NCI-H82 treated with DMSO at 0.1 percent for 48 hours (cell line): ENCODE results near the gene DUOX1.

Experiments used
- DNase-seq: peaks from one replicate; lab custom pipeline; 2025; ENCODE audit not compliant: unreplicated experiment; lab: John Stamatoyannopoulos, UW

The DUOX1 gene

DNA sequence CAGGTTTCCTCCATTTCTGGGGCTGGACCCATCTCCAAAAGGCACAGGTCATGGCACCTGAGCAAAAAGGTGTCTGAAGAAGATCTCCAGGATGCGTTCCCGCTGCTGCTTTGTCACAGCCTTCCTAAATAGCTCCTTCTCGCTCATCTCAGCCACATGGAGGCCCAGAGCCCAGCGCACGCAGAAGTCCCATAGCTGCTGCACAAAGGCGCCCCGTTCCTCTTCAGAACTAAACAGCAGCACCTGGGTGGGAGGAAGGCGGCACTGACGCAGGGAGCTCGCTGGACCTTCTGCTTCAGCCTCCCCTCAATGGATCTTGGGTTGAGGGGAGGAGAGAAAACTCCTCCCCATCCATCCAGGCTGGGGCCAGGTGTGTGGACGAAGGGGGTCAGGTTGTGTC, 24.2 kb upstream of the DUOX1 start:
- DNase-seq = no peak

DNA sequence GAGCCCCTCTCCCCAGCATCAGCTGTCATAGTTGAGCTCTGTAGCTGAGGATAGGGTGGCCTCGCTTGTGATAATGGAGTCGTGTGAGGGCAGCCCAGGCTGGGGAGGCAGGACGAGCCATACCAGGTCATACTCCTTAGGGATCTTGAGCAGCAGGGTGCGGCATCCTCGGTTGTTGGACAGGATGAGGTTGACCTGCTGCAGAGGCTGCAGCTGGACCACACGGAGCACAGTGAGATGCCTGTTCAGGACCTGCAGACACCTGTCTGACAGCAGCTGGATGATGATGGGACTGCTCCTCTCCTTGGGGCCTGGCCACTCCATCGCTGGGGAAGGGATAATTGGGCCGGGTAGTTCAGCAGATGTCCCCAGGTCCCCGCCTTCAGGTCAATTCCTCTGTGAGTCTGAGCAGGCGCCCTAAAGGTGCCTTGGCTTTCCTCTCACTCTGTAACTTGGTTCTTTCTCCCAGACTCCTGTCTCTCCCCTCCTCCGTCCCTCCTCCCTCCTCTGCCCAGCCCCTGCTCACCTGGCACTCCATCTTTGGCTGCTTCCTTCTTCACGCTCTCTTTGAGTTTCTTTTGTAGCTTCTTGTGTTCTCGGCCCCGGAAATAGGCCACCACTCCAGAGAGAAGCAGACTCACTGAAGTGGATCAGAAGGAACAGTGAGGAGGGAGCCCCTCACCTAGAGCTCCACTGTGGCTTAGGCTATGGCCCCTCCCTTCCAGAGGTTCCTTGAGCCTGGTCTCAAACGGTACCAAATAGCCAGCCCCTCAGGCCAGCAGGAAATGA, 23.6 kb upstream of the DUOX1 start:
- DNase-seq = no peak

DNA sequence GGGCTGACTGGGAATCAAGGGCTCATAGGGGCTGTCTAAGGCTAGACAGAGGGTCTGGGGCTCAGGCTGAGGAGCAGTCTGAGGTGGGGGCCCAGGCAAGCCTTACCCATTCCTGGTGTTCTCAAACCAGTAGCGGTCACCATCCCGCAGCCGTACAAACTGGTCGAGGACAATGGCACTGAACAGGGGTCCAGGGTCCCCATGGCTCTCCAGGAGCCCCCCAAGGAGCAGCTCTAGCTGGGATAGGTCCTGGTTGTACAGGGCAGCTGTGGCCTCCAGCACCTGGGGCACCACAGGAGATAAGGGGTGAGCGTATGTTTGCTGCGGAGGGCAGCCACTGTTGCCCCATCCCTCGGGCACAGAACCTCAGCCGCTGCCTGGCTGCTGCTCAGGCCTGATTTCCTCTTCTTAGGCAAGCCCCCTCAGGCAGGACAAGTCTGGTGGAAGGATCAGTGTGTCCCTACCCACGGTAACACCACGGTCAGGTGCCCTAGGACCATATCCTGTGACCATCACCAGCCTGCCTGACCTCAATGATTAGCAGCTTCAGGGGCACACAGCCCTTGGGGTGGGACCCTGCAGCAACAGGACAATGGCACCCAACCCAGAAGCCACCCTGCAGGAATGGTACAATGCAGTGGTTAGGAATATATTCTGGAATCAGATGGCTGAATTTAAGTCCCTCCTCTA, 21.7 kb upstream of the DUOX1 start:
- no peak for DNase-seq

DNA sequence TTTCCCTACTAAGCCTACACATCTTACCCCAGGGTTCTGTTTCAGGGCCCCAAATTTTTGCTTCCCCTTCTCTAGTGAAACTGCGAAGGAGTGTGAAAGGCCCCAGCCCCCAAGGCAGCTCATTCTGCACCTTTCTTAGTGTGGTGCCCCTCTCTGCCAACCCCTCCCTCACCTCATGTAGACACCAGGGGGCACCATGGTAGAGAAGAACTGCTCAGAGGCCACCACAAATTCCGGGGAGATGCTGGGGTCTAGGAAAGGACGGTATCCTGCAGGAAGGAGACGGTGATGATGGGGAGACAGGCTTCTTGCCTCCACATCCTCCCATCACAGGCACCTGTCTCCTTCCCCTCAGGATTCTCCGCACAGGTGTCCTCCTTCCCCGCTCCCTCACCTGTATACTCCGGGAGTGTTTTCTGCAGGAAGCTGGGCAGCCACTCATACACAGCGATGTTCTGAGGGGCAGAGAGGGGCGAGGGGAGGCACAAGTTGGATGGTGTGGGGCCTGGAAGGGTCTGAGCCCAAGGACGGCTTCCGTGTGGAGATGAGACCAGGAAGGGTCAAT, 19.5 kb upstream of the DUOX1 start:
- no peak for DNase-seq

DNA sequence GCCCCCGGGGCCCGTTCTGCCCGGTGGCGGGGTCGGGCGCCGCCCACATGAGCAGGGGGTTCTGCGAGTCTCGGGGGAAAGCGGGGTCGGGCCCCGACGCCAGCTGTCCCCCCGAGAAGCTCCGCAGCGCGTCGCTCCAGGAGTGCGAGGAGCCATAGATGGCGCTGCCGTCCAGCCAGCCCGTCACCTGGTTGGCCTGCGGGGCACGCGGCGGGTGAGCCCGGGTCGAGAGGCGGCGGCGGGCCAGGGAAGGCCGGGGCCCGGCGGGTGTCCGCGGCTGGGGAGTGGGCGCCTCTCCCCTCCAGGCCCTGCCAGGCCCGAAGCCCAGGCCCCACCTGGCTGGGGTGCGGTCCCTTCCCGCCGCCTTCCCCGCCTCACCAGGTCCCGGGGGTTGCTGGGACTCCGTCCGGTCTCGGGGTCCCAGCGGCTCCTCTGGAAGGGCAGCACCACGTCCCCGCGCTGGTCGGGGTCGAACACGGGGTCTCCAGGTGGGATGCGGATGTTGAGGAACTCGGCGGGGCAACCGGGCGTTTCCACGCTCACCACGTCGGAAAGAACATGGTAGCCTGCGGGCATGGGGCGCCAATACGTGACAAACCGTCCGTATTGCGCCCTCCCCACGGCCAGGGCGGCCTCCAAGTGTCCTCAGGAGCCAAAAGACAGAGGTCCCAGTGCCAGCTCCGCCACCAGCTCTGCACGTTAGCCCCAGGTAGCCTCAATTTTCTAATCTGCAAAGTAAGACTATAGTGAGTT, 18.2 kb upstream of the DUOX1 start:
- DNase-seq = no peak

DNA sequence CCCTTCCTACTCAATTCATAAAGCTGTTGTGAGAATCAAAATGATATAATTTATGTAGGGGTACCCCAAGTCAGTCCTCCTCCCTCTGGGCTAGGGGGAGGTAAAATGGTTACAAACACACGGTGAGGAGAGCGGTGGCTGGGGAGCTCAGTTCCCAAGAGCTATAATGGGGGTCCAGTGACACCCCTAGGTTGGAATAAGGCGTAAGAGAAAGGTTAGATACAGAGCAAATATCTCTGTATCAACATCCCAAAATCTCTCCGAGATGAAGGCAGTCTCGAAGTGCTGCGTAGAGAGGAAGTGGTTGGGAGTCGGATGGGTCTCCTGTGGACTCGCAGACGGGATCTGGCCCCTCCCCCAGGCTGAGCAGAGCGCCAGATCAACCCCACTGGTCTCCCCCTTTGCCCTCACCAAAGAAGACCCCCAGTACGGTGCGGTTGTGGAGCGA, 17.6 kb upstream of the DUOX1 start:
- no peak for DNase-seq

DNA sequence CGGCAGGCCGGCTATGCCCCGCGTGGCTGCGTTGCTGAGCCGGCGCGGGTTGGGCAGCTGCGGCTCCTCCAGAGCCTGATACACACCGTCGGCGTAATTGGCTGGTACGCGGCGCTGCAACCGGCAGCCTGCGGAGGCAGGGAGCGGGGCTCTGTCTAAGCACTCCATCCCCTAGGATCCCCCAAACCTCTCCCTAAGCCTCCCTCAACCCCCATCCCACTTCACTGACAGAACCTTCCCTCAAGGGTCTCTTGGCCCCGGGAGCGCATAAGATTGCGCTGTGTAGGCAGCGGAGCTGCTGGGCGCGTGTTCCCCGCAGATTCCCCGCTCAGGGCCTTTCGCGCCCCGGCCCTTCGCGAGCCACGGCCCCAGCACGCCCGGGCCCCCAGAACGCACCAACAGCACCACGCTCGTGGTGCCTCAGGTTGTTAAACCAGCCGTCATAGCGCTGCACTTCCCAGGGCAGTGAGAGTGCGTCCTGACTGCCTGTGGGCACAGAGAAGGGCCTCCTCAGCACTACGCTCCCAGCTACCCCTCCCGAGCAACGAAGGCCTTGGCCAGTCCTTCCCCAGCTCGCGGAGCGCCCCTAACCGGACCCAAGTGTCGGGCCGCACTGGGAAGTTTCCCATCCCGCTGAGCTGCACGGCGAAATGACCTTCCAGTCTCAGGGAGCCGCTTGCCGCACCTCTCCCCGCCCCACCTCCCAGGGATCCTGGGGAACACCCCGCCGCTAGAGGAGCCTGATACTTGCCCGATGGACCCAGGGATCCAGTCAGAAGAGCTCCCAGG, 17.0 kb upstream of the DUOX1 start:
- no peak for DNase-seq

DNA sequence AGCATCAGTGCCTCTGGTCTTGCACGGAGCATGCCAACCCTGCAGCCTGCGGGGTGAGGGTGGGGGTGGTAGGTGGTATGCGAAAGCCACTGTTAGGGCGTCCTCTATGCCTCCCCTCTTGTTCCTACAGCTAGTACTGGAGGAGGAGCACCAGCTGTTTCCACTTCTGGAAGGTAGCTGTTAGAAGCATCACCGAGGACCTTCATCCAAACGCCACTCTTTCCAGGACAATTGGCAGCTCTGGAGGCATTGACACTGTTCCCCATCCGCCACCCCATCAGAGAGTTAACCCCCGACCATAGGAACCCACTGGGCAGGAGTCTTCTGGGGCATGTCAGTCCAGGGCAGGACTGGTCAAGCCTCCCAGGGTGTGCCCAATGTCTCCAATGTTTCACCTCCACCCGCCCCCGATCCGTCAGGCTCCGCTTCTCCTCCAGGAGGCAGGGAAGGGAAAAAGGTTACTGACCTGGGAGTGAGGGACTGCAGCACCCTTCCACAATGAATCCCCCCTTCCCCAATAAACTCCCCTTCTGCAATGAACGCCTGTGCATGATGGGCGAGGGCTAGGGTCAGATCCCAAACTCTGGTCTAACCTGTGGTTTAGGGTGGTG, 16.3 kb upstream of the DUOX1 start:
- DNase-seq = no peak

DNA sequence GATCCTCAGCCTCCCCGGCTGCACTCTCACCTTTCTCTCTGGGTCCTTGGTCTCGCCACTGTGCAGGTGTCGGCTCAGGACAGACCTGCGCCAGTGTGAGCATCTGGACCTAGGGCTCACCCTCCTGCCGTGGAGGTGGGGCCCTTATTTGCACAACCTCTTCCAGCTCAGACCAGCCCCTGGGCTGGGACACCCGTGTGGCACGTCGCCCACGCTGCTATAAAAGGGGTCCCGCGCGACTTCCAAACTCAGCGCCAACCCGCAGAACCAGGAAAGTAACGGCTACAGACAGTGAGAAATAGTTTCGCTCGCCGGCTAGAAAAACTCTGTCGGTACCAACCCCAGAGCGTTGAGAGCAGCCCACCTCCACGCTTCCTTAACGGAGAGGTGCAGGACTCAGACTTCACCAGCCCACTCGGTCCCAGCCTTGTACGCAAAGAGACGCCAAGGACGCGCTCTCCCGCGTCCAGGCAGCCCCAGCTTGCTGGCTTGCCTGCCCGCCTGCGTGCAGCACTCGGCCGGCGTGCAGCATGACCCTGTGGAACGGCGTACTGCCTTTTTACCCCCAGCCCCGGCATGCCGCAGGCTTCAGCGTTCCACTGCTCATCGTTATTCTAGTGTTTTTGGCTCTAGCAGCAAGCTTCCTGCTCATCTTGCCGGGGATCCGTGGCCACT, 15.6 kb upstream of the DUOX1 start, which contains the start of the genes DUOX2 and DUOXA2:
Gene DUOX2 (minus strand): TSS at position 97 of the 675 bp plus-strand sequence. CDS start 761 bp downstream, outside the sequence.
Gene DUOXA2 (plus strand): TSS at position 251 of the 675 bp plus-strand sequence. CDS start 280 bp downstream, at position 531.
- no peak for DNase-seq

DNA sequence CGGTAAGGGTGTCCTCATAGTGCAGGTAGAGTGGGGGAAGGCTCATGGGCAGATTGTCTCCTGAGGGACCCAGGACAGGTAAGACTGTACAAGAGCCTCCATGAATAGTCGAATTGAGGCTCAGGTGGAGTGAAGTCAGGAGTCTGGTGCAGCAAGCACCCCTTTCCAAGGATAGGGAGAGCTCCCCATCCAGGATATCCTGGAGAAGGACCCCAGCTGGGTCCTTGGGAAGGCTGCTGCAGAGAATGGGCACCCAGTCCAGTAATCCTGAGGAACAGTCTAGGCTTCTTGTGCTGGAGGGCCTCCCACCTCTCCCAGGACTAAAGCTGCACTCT, 15.1 kb upstream of the DUOX1 start:
- no peak for DNase-seq

DNA sequence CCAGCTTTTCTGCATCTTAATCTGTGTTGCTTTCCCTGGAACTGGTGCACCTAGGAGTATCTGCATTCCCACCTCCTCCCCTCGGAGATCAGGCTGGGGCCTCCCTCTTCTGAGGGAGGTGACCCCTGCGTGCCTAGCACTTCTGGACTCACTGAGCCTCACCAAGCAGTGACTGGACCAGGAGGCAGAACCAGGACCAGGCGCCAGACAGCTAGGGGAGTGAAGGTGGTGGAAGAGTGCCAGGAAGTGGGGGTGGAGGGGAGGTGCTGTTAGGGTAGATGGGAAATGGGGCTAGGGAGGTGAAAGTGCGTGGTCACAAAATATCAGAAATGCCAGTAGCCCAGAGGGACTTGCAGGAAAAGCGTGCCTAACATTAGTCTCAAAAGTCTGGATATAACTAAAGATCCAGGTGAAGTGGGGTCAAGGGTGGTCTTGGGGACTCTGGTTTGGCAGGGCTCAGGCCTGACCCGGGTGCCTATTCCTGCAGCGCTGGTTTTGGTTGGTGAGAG, 14.4 kb upstream of the DUOX1 start:
- no peak for DNase-seq

DNA sequence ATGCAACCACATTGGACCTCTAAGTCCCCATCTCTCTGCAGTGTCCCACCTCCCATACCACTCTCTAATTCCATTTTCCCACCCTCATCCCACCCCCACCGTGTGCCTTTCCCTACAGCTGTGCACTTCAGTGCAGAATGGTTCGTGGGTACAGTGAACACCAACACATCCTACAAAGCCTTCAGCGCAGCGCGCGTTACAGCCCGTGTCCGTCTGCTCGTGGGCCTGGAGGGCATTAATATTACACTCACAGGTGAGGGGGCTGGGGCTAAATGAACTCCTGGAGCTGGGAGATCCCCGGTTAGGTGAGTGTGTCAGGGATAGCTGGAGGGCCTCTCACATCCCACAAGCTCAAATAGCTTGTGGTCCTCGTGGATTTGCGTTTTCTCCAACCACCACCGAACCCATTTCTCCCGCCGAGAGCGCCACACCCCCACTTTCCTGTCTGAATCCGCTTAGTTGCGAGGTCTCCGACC, 13.8 kb upstream of the DUOX1 start:
- DNase-seq = no peak

DNA sequence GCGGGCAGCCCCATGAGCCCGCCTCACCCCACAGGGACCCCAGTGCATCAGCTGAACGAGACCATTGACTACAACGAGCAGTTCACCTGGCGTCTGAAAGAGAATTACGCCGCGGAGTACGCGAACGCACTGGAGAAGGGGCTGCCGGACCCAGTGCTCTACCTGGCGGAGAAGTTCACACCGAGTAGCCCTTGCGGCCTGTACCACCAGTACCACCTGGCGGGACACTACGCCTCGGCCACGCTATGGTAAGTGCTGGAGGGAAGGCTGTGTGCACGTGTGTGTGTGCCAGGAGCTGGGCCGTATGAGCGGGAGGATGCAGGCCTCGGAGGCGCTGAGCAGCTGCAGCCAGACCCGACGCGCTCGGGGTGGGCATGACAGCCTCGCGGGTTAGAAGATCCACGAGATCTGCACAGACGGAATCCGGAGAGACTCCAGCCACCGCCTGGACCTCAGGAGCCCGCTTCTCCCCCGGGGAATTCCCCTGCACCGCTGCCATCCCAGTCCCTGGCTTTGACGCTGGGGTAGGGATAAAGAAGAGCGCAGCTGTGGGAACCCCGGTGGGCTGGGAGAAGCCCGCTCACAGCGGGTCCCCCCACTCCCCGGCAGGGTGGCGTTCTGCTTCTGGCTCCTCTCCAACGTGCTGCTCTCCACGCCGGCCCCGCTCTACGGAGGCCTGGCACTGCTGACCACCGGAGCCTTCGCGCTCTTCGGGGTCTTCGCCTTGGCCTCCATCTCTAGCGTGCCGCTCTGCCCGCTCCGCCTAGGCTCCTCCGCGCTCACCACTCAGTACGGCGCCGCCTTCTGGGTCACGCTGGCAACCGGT, 13.1 kb upstream of the DUOX1 start:
- no peak for DNase-seq

DNA sequence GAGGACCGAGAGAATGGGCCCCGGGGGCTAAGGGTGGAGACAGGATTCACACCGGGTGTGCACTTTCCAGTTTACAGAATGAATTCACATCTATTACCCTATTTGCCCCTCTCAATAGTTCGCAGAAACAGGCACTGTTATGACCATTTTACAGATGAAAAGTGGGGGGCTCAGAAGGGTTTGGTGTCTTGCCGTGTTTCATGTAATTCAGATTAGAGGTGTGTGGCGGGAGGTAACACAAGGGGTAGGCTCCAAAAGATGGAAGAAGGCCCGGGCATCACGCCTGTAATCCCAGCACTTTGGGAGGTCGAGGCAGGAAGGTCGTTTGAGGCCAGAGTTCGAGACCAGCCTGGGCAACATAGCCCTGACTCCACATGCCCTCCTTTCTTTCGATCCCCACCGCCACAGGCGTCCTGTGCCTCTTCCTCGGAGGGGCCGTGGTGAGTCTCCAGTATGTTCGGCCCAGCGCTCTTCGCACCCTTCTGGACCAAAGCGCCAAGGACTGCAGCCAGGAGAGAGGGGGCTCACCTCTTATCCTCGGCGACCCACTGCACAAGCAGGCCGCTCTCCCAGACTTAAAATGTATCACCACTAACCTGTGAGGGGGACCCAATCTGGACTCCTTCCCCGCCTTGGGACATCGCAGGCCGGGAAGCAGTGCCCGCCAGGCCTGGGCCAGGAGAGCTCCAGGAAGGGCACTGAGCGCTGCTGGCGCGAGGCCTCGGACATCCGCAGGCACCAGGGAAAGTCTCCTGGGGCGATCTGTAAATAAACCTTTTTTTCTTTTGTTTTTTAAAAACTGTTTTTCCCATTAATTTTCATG, 12.3 kb upstream of the DUOX1 start:
- DNase-seq = no peak

DNA sequence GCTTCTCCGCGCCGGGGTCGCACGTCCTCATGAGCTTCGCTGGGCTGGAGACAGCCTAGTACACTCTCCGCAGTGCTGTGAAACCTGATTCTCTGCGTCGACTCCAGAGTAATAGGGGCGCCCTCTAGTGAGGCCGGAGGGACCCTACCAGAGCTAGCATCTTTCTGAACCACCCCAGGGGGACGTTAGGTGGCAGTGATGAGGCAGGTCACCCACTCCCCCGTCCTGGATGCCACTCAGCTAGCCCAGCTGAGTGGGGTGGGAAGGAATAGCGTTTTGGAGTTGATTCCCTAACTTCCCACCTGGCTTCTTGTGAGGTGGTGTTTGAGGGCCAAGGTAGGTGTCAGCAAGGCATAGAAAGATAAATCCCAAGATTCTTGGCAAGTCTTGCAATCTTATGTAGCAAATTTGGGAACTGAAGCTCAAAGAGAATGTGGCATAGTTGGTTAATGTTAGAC, 11.6 kb upstream of the DUOX1 start:
- DNase-seq = peak; percentile 81

DNA sequence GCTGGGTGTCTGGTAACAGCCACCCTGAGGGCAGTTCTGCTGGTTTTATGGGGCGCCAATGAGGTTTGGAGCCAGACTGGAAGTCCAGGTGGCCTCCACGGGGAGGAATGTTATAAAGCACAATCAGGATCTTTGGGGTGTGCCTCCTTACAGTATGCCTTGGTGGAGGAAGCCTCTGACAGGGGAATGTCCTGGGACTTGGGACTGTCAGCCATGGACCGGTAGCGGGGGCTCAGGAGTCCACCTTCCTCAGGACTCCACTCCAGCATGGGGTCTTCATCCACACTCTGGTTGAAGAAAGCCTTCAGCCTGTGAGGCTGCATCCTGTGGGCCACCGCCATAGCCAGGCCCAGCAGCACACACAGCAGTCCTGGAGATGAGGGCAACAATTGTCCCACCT, 10.8 kb upstream of the DUOX1 start:
- no peak for DNase-seq
